HG03460 (cell line): Measurements from ENCODE around the gene KRT1.
"Not testable (repeated sequence)": the region's sequence is repeated elsewhere in the genome, so short reads cannot be mapped to it uniquely, and the experiment has no call there.

Experiments
- ATAC-seq: cut with Tn5 transposase; IDR thresholded peaks from one replicate; pipeline ENCODE4 v1.9.1; 2021; ENCODE audit not compliant: unreplicated experiment

The KRT1 gene

GRCh38 chr12:52682938-52683574 is 2.8 kb upstream of the KRT1 start:
- no peak for ATAC-seq

GRCh38 chr12:52682381-52682660 is 2.1 kb upstream of the KRT1 start:
- ATAC-seq, result no peak

- ATAC-seq, result no peak
Measured at GRCh38 chr12:52681526-52682380, 1.5 kb upstream of the KRT1 start.

GRCh38 chr12:52679875-52680274 is 332 bp downstream of the KRT1 start:
- no peak for ATAC-seq

GRCh38 chr12:52677671-52678070 is 2.5 kb downstream of the KRT1 start:
- ATAC-seq, result no peak

GRCh38 chr12:52677126-52677525 is 3.1 kb downstream of the KRT1 start:
- no peak for ATAC-seq

- no peak for ATAC-seq
Measured at GRCh38 chr12:52676163-52676562, 4.0 kb downstream of the KRT1 start.

- no peak for ATAC-seq
Measured at GRCh38 chr12:52675301-52675701, 4.9 kb downstream of the KRT1 start.

GRCh38 chr12:52674433-52674775 is 5.8 kb downstream of the KRT1 start:
- ATAC-seq, result no peak

- ATAC-seq, result no peak
Measured at GRCh38 chr12:52673713-52674432, 6.3 kb downstream of the KRT1 start.

- no peak for ATAC-seq
Measured at GRCh38 chr12:52673217-52673616, 7.0 kb downstream of the KRT1 start.

- no peak for ATAC-seq
Measured at GRCh38 chr12:52672321-52672933, 7.8 kb downstream of the KRT1 start.

- no peak for ATAC-seq
Measured at GRCh38 chr12:52670961-52671360, 9.2 kb downstream of the KRT1 start.

- ATAC-seq, result no peak
Measured at GRCh38 chr12:52670506-52670905, 9.7 kb downstream of the KRT1 start.

- not testable (repeated sequence) for ATAC-seq
Measured at GRCh38 chr12:52669941-52670340, 10.3 kb downstream of the KRT1 start.

- ATAC-seq, result no peak
Measured at GRCh38 chr12:52669426-52669825, 10.8 kb downstream of the KRT1 start.

- no peak for ATAC-seq
Measured at GRCh38 chr12:52667931-52668330, 12.3 kb downstream of the KRT1 start.

- no peak for ATAC-seq
Measured at GRCh38 chr12:52667509-52667908, 12.7 kb downstream of the KRT1 start.

- ATAC-seq, result no peak
Measured at GRCh38 chr12:52666471-52666870, 13.7 kb downstream of the KRT1 start.

- ATAC-seq, result no peak
Measured at GRCh38 chr12:52663420-52663819, 16.8 kb downstream of the KRT1 start.

- no peak for ATAC-seq
Measured at GRCh38 chr12:52662918-52663229, 17.3 kb downstream of the KRT1 start.
